IMR-90 (cell line): Measurements from ENCODE around the gene CRY2. TPM values are rescaled to one million over a fixed set of nuclear protein-coding genes. Genes with fewer than 3 reads are reported as not detected.

Experiments used
- ATAC-seq: fragments of 200-7000 bp; cut with Tn5 transposase; 2 replicates; pipeline ENCODE4 v1.9.1; 2020; ENCODE audit warnings: low read depth, mild to moderate bottlenecking, moderate library complexity
- BruUV-seq: library from RNA; stranded (reverse); fragments of 400-500 nt; replicated peaks from 2 replicates; lab custom pipeline; 2021; lab: Mats Ljungman, UMichigan
- CTCF ChIA-PET: fragments of 300-600 bp; formaldehyde crosslinking; extraction: SDS; loops from one replicate; lab custom pipeline; 2021; ENCODE audit warnings: antibody characterized with exemption; lab: Yijun Ruan, JAX
- POLR2A ChIA-PET: fragments of 300-600 bp; sonication (Branson Sonifier 250); formaldehyde crosslinking; loops from one replicate; lab custom pipeline; 2022; ENCODE audit warnings: antibody characterized with exemption; ENCODE audit not compliant: unreplicated experiment; lab: Charles Lee
- DNase-seq: peaks from one replicate; pipeline ENCODE4 v3.0.0; 2013
- H2AFZ ChIP-seq: replicated peaks from 2 replicates; pipeline ENCODE3; 2013; ENCODE audit warnings: low read length, mild to moderate bottlenecking; ENCODE audit not compliant: poor library complexity
- H2AK5ac ChIP-seq: 2 replicates; pipeline ENCODE4 v1.6.1; 2013; ENCODE audit warnings: low read depth, low read length, inconsistent platforms
- H2AK9ac ChIP-seq: replicated peaks from 2 replicates; pipeline ENCODE3; 2013; ENCODE audit warnings: mild to moderate bottlenecking, low read depth, low read length, moderate library complexity; ENCODE audit not compliant: poor library complexity
- H2BK120ac ChIP-seq: 2 replicates; pipeline ENCODE4 v1.6.1; 2013; ENCODE audit warnings: low read depth, low read length, inconsistent platforms
- H2BK15ac ChIP-seq: 3 replicates; pipeline ENCODE4 v1.6.1; 2013; ENCODE audit warnings: low read depth, low read length, inconsistent platforms
- H2BK20ac ChIP-seq: 2 replicates; pipeline ENCODE4 v1.6.1; 2013; ENCODE audit warnings: low read depth, mild to moderate bottlenecking, inconsistent platforms, low read length, moderate library complexity
- H2BK5ac ChIP-seq: 2 replicates; pipeline ENCODE4 v1.6.1; 2013; ENCODE audit warnings: mild to moderate bottlenecking, low read depth, low read length, inconsistent platforms; ENCODE audit not compliant: poor library complexity, severe bottlenecking
- H3K14ac ChIP-seq: replicated peaks from 2 replicates; pipeline ENCODE4 v1.6.1; 2013; ENCODE audit warnings: low read depth, low read length, inconsistent platforms
- H3K18ac ChIP-seq: 2 replicates; pipeline ENCODE4 v1.6.1; 2013; ENCODE audit warnings: low read depth, low read length, control low read depth
- H3K23ac ChIP-seq: 2 replicates; pipeline ENCODE4 v1.6.1; 2013; ENCODE audit warnings: low read depth, low read length, inconsistent platforms
- H3K27ac ChIP-seq: 2 replicates; pipeline ENCODE4 v1.5.1; 2013; ENCODE audit warnings: mild to moderate bottlenecking, control low read depth, low read length; ENCODE audit not compliant: insufficient read depth
- H3K27me3 ChIP-seq: 2 replicates; pipeline ENCODE4 v1.6.1; 2013; ENCODE audit warnings: low read length; ENCODE audit not compliant: control insufficient read depth, insufficient read depth
- H3K36me3 ChIP-seq: 2 replicates; pipeline ENCODE4 v1.6.1; 2013; ENCODE audit warnings: low read length, mixed read lengths; ENCODE audit not compliant: control insufficient read depth, insufficient read depth
- H3K4ac ChIP-seq: 2 replicates; pipeline ENCODE4 v1.6.1; 2013; ENCODE audit warnings: low read depth, low read length, inconsistent platforms
- H3K4me1 ChIP-seq: 2 replicates; pipeline ENCODE4 v1.6.1; 2013; ENCODE audit warnings: low read length, mixed read lengths; ENCODE audit not compliant: control insufficient read depth, insufficient read depth
- H3K4me2 ChIP-seq: 2 replicates; pipeline ENCODE4 v1.6.1; 2013; ENCODE audit warnings: low read depth, mild to moderate bottlenecking, control low read depth, low read length, moderate library complexity
- H3K4me3 ChIP-seq: 2 replicates; pipeline ENCODE4 v1.5.1; 2013; ENCODE audit warnings: low read depth, mild to moderate bottlenecking, control low read depth, low read length, moderate library complexity; ENCODE audit not compliant: insufficient read depth
- H3K56ac ChIP-seq: 2 replicates; pipeline ENCODE4 v1.6.1; 2013; ENCODE audit warnings: low read length, inconsistent platforms; ENCODE audit not compliant: insufficient read depth; ENCODE audit errors: extremely low read depth
- H3K79me1 ChIP-seq, 2 experiments: 2 replicates each; pipeline ENCODE4 v1.6.1; 2013; ENCODE audit warnings: low read length in 2 of 2, inconsistent platforms in 1 of 2, low read depth in 1 of 2
- H3K9ac ChIP-seq: 2 replicates; pipeline ENCODE4 v1.6.1; 2013; ENCODE audit warnings: low read depth, low read length, control low read depth
- H3K9me1 ChIP-seq: 2 replicates; pipeline ENCODE4 v1.6.1; 2013; ENCODE audit warnings: low read length, inconsistent platforms; ENCODE audit not compliant: insufficient read depth
- H3K9me3 ChIP-seq: 2 replicates; pipeline ENCODE4 v1.6.1; 2013; ENCODE audit warnings: low read length; ENCODE audit not compliant: control insufficient read depth, insufficient read depth
- H4K20me1 ChIP-seq: 2 replicates; pipeline ENCODE4 v1.6.1; 2013; ENCODE audit warnings: low read length, inconsistent platforms; ENCODE audit not compliant: insufficient read depth
- H4K5ac ChIP-seq: 2 replicates; pipeline ENCODE4 v1.6.1; 2013; ENCODE audit warnings: mild to moderate bottlenecking, low read depth, low read length, control low read depth
- H4K8ac ChIP-seq, 2 experiments: 2 replicates each; pipeline ENCODE4 v1.6.1; 2013; ENCODE audit warnings: low read depth in 2 of 2, low read length in 2 of 2, control low read depth in 1 of 2, inconsistent platforms in 1 of 2
- H4K91ac ChIP-seq: 2 replicates; pipeline ENCODE4 v1.6.1; 2013; ENCODE audit warnings: low read depth, low read length, inconsistent platforms; ENCODE audit not compliant: insufficient read depth
- CEBPB ChIP-seq: IDR thresholded peaks from 2 replicates; pipeline ENCODE4 v1.6.1; 2012; ENCODE audit warnings: low read depth, low read length, improper control_type of control experiment
- RFX5 ChIP-seq: IDR thresholded peaks from 2 replicates; pipeline ENCODE4 v1.8.0; 2012; ENCODE audit warnings: low read depth, mild to moderate bottlenecking, low read length, moderate library complexity
- WGBS, 2 experiments: methylation state at CpG; one replicate each; pipeline versions ENCODE4 v1.1.5 to v1.1.7; 2013; ENCODE audit warnings: missing lambda C conversion rate in 2 of 2; ENCODE audit not compliant: insufficient read length in 1 of 2; ENCODE audit errors: extremely low coverage in 2 of 2; 5-methylcytosine and 5-hydroxymethylcytosine counted together
- dilution Hi-C: fragments of 300-500 bp; cut with HindIII; formaldehyde crosslinking; loops from one replicate; pipeline ENCODE4 v1.14.3; 2018; ENCODE audit warnings: low sequenced_read_pairs; ENCODE audit not compliant: unreplicated experiment
- in situ Hi-C: fragments of 300-500 bp; cut with MboI; formaldehyde crosslinking; loops from 3 replicates; pipeline ENCODE4 v1.14.3; 2019; ENCODE audit warnings: low sequenced_read_pairs, inconsistent platforms, mixed read lengths
- intact Hi-C: fragments of 100-400 bp; cut with micrococcal nuclease; formaldehyde crosslinking; loops from 2 replicates; pipeline ENCODE4 v1.10.0; 2022
- polyA plus RNA-seq, 3 experiments: library from polyadenylated mRNA; depleted of rRNA; stranded (reverse); fragments of >200 nt; gene quantifications; 2 replicates each; pipeline ENCODE4 v1.2.3, GENCODE V29; 2012; ENCODE audit warnings: low replicate concordance in 1 of 3
- total RNA-seq: library from RNA; depleted of rRNA; stranded (reverse); fragments of >200 nt; gene quantifications from 2 replicates; pipeline ENCODE4 v1.2.3, GENCODE V29; 2012

Gene CRY2
- total and polyA plus RNA-seq, 2 of the 4 experiments (the other 2 are of a cell fraction): 12.2 to 13.1 TPM

- no peaks in the 10 kb centered on the region for H4K20me1 ChIP-seq
- ATAC-seq: peak; percentile 80
- H3K23ac ChIP-seq: no peak overlapping the region
- intact Hi-C loops: no loop called here
- peak overlapping the region; percentile 74 for H2AFZ ChIP-seq
- H4K5ac ChIP-seq: peak overlapping the region; percentile 8; the same call in 1 of the 2 replicates
- no peak overlapping the region for H3K9ac ChIP-seq
- no peaks in the 10 kb centered on the region for H3K9me3 ChIP-seq
- H3K18ac ChIP-seq: peak overlapping the region; percentile 31; the same call in 1 of the 2 replicates
- H4K91ac ChIP-seq: no peak overlapping the region
- no TSS peak for BruUV-seq
- TF ChIP-seq CEBPB (peak; percentile 78), RFX5 (no peak)
- no peak overlapping the region; the same call in 1 of the 2 replicates for H3K4me2 ChIP-seq
- H2BK120ac ChIP-seq: no peak overlapping the region
- no peak overlapping the region for H3K56ac ChIP-seq
- H3K4me3 ChIP-seq: no peak overlapping the region
- peak overlapping the region; percentile 43 for H2AK9ac ChIP-seq
- H3K79me1 ChIP-seq: no peaks in the 10 kb centered on the region
- DNase-seq: peak; percentile 60
- H3K4me1 ChIP-seq: peaks cover 4% of the 10 kb centered on the region; the same call in 1 of the 2 replicates
- H2BK20ac ChIP-seq: peak overlapping the region; percentile 10; the same call in 1 of the 2 replicates
- in situ Hi-C loops: no loop called here
- H3K27ac ChIP-seq: peak overlapping the region; percentile 47; the same call in 1 of the 2 replicates
- H2AK5ac ChIP-seq: no peak overlapping the region
- H3K14ac ChIP-seq: no peak overlapping the region
- H3K4ac ChIP-seq: no peak overlapping the region
- ChIA-PET CTCF (interaction anchor here (0.5 to 1.1 kb wide), 2 partner anchors 17 to 556 kb away, joined by 3 read pairs; no protein-coding TSS in a partner anchor), POLR2A (no interaction called here)
- H3K36me3 ChIP-seq: no peaks in the 10 kb centered on the region
- dilution Hi-C loops: no loop called here
- H2BK15ac ChIP-seq: no peak overlapping the region
- WGBS, 2 experiments: 72% methylated on average over 6 of the region's 10 CpGs; no CpG with 5 or more reads in 1 of the 2 experiments
- no peak overlapping the region for H2BK5ac ChIP-seq
- peaks cover 4% of the 10 kb centered on the region; the same call in 1 of the 2 replicates for H3K9me1 ChIP-seq
- no peak overlapping the region for H4K8ac ChIP-seq
- H3K27me3 ChIP-seq: peaks cover 8% of the 10 kb centered on the region
Observed at GRCh38 chr11:45798793-45799441, 48.4 kb upstream of the CRY2 start.
